Measurements from ENCODE around the gene NVL. TPM values are rescaled to one million over a fixed set of nuclear protein-coding genes. Genes with fewer than 3 reads are reported as not detected.
"Not testable (repeated sequence)": the region's sequence is repeated elsewhere in the genome, so short reads cannot be mapped to it uniquely, and the experiment has no call there.

Gene NVL
- total RNA-seq, 1 experiment from 2014 or later = 81.5 TPM

GRCh38 chr1:224353975-224354925, 24.3 kb upstream of the NVL start:
- Mint-ChIP-seq H3K9me3 (ENCODE audit: unreplicated experiment) (no peaks in the 10 kb centered on the region), H3K4me3 (ENCODE audit: unreplicated experiment) (no peak overlapping the region), H3K36me3 (ENCODE audit: insufficient read depth, unreplicated experiment) (no peaks in the 10 kb centered on the region), H3K4me1 (ENCODE audit: insufficient read depth, unreplicated experiment) (peaks cover 14% of the 10 kb centered on the region), H3K27ac (ENCODE audit: low read depth, unreplicated experiment) (no peak overlapping the region), H3K27me3 (ENCODE audit: insufficient read depth, unreplicated experiment) (no peaks in the 10 kb centered on the region)
- BruUV-seq (replicated peaks) = no TSS peak
- intact Hi-C loops (cut with micrococcal nuclease) = no loop called here
- ChIA-PET CTCF (interaction anchor here (0.5 to 4.2 kb wide), 7 partner anchors 21 to 646 kb away, joined by 3 to 33 read pairs (median 3); no protein-coding TSS in a partner anchor), POLR2A (interaction anchor here (2.0 to 7.2 kb wide), 3 partner anchors 24 to 171 kb away, joined by 6 to 76 read pairs (median 7); partner anchors contain the start of genes DEGS1 and NVL)
- TF ChIP-seq, protein P1, sequence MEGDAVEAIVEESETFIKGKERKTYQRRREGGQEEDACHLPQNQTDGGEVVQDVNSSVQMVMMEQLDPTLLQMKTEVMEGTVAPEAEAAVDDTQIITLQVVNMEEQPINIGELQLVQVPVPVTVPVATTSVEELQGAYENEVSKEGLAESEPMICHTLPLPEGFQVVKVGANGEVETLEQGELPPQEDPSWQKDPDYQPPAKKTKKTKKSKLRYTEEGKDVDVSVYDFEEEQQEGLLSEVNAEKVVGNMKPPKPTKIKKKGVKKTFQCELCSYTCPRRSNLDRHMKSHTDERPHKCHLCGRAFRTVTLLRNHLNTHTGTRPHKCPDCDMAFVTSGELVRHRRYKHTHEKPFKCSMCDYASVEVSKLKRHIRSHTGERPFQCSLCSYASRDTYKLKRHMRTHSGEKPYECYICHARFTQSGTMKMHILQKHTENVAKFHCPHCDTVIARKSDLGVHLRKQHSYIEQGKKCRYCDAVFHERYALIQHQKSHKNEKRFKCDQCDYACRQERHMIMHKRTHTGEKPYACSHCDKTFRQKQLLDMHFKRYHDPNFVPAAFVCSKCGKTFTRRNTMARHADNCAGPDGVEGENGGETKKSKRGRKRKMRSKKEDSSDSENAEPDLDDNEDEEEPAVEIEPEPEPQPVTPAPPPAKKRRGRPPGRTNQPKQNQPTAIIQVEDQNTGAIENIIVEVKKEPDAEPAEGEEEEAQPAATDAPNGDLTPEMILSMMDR (IDR thresholded peaks at IDR 0.05; ENCODE audit: unreplicated experiment) = no peak
- no peak for DNase-seq (ENCODE audit: unreplicated experiment)

GRCh38 chr1:224352436-224353085, 22.6 kb upstream of the NVL start:
- intact Hi-C loops (cut with micrococcal nuclease); BruUV-seq (replicated peaks); H3K9me3 Mint-ChIP-seq (ENCODE audit: unreplicated experiment); H3K4me1 Mint-ChIP-seq (ENCODE audit: insufficient read depth, unreplicated experiment); H3K4me3 Mint-ChIP-seq (ENCODE audit: unreplicated experiment); DNase-seq (ENCODE audit: unreplicated experiment); H3K27ac Mint-ChIP-seq (ENCODE audit: low read depth, unreplicated experiment); H3K27me3 Mint-ChIP-seq (ENCODE audit: insufficient read depth, unreplicated experiment); H3K36me3 Mint-ChIP-seq (ENCODE audit: insufficient read depth, unreplicated experiment): not testable (repeated sequence)
- ChIA-PET POLR2A (interaction anchor here (0.6 to 2.0 kb wide), 3 partner anchors 23 to 170 kb away, joined by 3 to 7 read pairs (median 6); partner anchors contain the start of genes DEGS1, NVL and WDR26), CTCF (interaction anchor here (0.6 to 4.2 kb wide), 8 partner anchors 15 to 1150 kb away, joined by 3 to 33 read pairs (median 4); no protein-coding TSS in a partner anchor)

GRCh38 chr1:224349716-224350115, 19.7 kb upstream of the NVL start:
- H3K4me3 Mint-ChIP-seq (ENCODE audit: unreplicated experiment); H3K27ac Mint-ChIP-seq (ENCODE audit: low read depth, unreplicated experiment); intact Hi-C loops (cut with micrococcal nuclease); CTCF ChIA-PET; POLR2A ChIA-PET; H3K4me1 Mint-ChIP-seq (ENCODE audit: insufficient read depth, unreplicated experiment); H3K27me3 Mint-ChIP-seq (ENCODE audit: insufficient read depth, unreplicated experiment); BruUV-seq (replicated peaks); DNase-seq (ENCODE audit: unreplicated experiment); H3K36me3 Mint-ChIP-seq (ENCODE audit: insufficient read depth, unreplicated experiment): not testable (repeated sequence)
- peaks cover 18% of the 10 kb centered on the region for H3K9me3 Mint-ChIP-seq (ENCODE audit: unreplicated experiment)

GRCh38 chr1:224348137-224348536, 18.2 kb upstream of the NVL start:
- ChIA-PET CTCF (no interaction called here), POLR2A (interaction anchor here (0.6 kb wide), 1 partner anchor 9 kb away, joined by 3 read pairs; no protein-coding TSS in a partner anchor)
- H3K36me3 Mint-ChIP-seq (ENCODE audit: insufficient read depth, unreplicated experiment) = no peaks in the 10 kb centered on the region
- no peaks in the 10 kb centered on the region for H3K4me1 Mint-ChIP-seq (ENCODE audit: insufficient read depth, unreplicated experiment)
- H3K4me3 Mint-ChIP-seq (ENCODE audit: unreplicated experiment) = no peak overlapping the region
- intact Hi-C loops (cut with micrococcal nuclease) = no loop called here
- H3K27me3 Mint-ChIP-seq (ENCODE audit: insufficient read depth, unreplicated experiment) = no peaks in the 10 kb centered on the region
- H3K9me3 Mint-ChIP-seq (ENCODE audit: unreplicated experiment) = peaks cover 26% of the 10 kb centered on the region
- no peak for DNase-seq (ENCODE audit: unreplicated experiment)
- TF ChIP-seq, protein P1 (IDR thresholded peaks at IDR 0.05; ENCODE audit: unreplicated experiment) = no peak
- no TSS peak for BruUV-seq (replicated peaks)
- no peak overlapping the region for H3K27ac Mint-ChIP-seq (ENCODE audit: low read depth, unreplicated experiment)
